GM11168 (cell line): Measurements from ENCODE around the gene PALM.

Experiments used
- in situ Hi-C: fragments of 300-500 bp; cut with MboI; formaldehyde crosslinking; loops from one replicate; pipeline ENCODE4 v1.12.0; 2022; ENCODE audit warnings: low sequenced_read_pairs; ENCODE audit not compliant: unreplicated experiment

PALM gene

DNA sequence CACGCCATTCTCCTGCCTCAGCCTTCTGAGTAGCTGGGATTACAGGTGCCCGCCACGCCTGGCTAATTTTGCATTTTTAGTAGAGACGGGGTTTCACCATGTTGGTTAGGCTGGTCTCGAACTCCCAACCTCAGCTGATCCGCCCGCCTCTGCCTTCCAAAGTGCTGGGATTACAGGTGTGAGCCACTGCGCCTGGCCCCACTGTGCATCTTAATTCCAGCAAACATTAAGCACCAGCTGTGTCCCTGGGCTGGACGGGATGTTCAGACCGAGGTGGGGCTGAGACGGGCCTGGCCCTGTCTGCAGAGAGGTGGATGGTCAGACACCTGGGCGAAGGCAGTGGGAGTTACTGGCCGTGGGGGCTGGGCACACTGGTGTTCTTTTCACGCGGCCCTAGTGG lies 20.8 kb downstream of the PALM start:
- in situ Hi-C loops: loop anchor here (5.0 to 25.0 kb wide), 2 partner anchors 62 to 142 kb away; partner anchors contain the start of gene HCN2

DNA sequence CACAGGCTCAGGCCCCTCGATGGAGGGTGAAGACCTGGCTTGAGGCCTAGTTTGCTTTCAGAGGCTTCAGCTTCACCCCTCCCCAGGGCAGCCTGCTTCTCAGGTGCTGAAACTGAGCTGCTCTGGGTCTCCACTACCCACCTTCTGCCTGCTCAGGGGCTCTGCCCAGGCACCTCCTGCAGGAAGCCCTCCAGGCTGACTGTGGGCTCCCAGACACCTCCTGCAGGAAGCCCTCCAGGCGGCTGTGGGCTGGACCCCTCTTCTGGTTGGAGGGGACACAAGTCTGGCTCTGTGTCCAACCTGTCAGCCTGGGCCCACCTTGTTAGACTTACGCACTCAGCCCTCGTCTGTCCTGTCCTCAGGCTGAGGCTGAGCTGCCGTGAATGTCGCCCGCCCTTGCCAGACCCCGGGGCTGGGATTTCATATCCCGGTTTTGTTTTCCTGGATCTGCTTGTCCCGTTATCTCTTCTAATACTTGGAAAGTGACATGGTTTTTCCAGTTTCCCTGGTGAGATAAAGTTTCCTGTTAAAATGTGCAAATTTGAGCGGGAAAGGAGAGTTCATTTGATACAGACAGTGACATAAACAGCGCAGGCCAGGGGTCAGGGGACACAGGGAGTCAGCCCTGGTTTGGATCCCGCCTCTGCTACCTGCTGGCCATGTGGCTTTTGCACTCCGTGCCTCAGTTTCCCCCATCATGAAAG lies 21.4 kb downstream of the PALM start:
- in situ Hi-C loops: loop anchor here (5.0 to 25.0 kb wide), 3 partner anchors 63 to 425 kb away; partner anchors contain the start of gene HCN2

DNA sequence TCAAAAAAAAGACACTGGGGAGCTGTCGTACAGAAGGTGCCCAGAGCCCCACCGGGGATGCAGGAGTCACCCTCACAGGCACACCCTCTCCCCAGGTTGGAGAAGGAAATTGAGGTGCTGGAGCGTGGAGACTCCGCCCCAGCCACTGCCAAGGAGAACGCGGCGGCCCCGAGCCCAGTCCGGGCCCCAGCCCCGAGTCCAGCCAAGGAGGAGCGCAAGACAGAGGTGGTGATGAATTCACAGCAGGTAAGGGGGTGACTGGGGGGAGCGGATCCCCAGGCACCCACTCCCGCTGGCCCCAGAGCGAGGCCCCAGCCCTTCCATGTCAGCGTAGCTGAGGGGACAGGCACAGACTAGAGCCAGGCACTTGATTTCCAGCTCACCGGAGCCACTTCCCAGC lies 22.3 kb downstream of the PALM start:
- in situ Hi-C loops: loop anchor here (10.0 to 25.0 kb wide), 2 partner anchors 144 to 424 kb away; partner anchors contain the start of gene HCN2

DNA sequence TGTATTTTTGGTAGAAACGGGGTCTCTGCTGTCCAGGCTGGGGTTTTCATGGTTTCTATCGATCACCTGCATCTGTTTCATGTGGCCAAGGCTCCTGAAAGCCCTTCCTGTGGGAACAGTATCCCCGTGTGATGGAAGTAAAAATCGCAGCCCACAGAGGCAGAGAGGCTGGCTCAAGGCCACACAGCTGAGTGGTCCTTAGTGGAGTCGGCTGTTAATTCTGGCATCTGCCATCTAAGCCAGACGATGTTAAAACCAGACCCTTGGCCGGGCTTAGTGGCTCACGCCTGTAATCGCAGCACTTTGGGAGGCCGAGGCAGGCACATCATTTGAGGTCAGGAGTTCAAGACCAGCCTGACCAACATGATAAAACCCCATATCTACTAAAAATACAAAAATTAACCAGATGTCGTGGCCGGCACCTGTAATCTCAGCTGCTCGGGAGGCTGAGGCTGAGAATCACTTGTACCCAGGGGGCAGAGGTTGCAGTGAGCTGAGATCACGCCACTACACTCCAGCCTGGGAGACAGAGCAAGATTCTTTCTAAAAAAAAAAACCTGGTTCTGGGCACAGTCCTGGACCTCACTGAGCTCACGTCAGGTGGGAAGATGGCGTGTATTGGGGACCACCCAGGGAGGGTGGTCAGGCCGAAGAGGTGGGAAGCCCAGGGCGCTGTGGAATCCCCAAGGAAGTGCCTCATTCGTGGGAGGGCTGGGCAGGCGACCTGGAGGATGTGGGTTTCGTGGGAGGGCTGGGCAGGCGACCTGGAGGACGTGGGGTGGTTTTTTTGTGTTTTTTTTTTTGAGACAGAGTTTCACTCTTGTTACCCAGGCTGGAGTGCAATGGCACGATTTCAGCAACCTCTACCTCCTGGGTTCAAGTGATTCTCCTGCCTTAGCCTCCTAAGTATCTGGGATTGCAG lies 23.7 kb downstream of the PALM start:
- in situ Hi-C loops: loop anchor here (10.0 to 25.0 kb wide), 2 partner anchors 145 to 422 kb away; partner anchors contain the start of gene HCN2

DNA sequence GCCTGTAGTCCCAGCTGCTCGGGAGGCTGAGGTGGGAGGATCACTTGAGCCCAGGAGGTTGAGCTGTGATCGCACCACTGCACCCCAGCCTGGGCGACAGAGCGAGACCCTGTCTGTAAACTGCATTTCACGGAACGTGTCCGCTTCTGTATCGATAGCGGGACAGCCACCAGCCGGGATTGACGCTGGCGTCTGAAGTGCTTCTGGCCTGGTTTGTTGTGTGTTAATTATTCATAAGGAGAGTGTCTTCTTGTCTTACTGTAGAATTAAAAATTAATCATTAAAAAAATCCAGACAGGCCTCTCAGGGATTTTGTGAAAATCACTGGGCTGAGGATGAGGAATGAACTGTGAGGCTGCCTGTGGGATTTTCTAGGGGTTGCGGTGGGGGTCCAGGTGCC lies 26.0 kb downstream of the PALM start:
- in situ Hi-C loops: loop anchor here (10.0 to 25.0 kb wide), 2 partner anchors 147 to 420 kb away; partner anchors contain the start of gene HCN2

DNA sequence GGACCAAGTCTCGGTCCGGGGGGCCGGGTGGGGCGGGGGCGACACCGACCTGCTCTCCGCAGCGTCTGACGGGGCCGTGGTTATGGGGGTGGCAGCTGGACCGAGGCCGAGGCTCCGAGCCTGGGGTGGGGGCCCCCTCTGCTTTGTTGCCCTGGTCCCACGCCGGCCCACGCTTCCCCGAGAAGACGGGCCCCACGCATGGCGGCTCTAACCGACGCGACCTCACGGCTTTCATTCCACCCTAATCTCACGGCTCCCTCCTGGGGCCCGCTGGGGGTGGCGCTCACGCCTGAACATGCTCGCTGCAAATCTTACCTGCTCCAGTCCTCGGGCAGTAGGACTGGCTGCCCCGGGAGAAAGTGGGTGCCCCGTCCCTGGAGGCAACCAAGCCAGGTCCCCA lies 27.4 kb downstream of the PALM start:
- in situ Hi-C loops: loop anchor here (10.0 to 25.0 kb wide), 2 partner anchors 149 to 419 kb away; partner anchors contain the start of gene HCN2

DNA sequence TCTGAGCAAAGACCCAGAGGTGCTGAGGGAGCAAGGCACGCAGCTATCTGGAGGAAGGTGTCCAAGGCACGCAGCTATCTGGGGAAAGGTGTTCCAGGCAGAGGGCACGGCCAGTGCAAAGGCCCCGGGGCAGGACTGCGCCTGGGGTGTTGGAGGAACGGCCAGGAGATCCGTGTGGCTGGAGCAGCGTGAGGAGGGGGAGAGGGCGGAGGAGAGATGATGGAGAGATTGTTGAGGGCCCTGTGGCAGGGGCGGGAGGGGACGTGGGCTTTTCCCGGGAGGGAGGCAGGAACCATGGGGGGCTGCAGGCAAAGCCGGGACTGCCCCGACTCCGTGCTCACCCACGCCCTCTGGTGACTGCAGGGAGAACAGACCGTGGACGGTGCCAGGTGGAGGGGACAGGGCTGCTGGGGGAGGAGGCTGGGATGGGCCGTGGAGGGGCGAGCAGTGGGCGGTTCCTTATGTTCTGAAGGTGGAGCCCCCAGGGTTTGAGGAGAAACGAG lies 28.9 kb downstream of the PALM start:
- in situ Hi-C loops: loop anchor here (10.0 to 25.0 kb wide), 2 partner anchors 150 to 417 kb away; partner anchors contain the start of gene HCN2

DNA sequence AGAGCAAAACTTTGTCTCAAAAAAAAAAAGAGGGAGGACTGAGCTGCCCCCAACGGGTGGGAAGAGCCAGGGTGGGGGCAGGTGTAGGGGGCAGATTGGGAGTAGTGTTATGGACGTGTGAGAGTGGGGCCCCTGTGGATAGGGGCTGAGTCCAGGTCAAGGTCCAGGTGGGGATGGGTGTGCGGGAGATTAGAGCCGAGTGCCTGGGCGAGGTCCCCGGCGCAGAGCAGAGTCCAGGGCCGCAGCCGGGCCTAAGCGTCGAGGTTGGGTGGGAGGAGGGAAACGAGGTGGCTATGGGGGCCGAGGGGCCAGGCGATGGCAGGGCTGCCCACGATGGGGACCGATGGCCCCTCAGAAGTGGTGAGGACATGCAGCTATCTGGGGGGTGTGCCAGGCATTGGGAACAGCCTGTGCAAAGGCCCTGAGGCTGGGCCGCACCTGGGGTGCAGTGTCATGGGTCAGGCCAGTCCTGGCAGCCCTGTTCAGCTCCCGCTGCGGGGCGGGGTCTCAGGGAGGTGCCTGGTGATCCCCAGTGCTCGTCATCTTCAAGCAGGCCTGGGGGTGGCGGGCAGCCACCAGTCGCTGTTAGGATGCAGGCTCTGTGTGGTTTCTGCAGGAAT lies 29.9 kb downstream of the PALM start:
- in situ Hi-C loops: loop anchor here (10.0 to 25.0 kb wide), 2 partner anchors 151 to 416 kb away; partner anchors contain the start of gene HCN2

DNA sequence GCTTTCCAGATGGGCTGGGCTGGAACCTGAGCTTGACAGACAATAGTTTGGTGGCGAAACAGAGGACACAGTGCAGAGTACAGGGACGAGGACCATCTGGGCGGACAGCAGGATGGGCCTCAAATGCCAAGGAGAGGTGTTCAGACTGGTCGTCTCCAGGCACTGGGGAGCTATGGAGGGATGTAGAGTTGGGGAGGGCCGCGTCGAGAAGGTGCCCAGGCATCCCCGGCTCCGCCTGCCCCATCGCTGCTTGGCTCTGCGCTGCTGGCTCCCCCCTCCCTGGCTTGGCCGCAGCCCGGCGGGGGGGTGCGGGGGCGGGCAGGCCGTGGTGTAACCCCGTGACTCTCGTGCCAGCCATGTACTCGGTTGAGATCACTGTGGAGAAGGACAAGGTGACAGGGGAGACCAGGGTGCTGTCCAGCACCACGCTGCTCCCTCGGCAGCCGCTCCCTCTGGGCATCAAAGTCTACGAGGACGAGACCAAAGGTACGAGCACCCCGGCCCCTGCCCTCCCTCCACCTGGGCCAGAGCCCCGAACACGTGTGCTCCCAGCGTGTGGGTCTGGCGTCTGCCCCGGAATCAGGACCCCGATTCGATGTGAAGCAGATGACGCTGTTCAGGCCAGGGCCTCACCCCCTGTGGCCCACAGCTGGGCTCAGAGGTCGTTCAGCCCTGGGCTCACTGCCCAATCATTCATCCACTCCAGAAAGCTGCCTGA lies 31.4 kb downstream of the PALM start:
- in situ Hi-C loops: loop anchor here (10.0 to 25.0 kb wide), 2 partner anchors 153 to 415 kb away; partner anchors contain the start of gene HCN2

DNA sequence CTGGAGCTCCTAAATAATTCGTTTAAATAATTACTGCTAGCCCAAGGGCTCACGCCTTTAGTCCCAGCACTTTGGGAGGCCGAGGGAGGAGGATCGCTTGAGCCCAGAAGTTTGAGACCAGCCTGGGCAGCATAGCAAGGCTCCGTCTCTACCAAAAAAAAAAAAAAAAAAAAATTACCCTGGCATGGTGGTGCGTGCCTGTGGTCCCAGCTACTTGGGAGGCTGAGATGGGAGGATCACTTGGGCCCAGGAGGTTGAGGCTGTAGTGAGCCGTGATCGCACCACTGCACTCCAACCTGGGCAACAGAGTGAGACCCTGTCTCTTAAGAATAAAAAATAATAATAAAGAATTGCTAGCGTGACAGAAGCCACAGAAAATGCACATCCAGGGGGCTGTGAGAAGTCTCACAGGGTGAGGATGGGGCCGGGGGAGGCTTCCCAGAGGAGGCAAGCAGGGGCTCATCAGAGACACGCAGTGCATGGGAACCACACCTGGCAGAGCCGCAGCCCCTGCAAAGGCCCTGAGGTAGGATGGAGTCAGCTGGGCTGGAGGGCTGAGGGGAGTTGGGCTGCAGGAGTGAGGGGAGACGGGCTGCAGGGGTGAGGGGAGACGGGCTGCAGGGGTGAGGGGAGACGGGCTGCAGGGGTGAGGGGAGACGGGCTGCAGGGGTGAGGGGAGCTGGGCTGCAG lies 32.2 kb downstream of the PALM start:
- in situ Hi-C loops: loop anchor here (25.0 kb wide), 1 partner anchor 154 kb away; the partner anchor contains the start of gene HCN2

DNA sequence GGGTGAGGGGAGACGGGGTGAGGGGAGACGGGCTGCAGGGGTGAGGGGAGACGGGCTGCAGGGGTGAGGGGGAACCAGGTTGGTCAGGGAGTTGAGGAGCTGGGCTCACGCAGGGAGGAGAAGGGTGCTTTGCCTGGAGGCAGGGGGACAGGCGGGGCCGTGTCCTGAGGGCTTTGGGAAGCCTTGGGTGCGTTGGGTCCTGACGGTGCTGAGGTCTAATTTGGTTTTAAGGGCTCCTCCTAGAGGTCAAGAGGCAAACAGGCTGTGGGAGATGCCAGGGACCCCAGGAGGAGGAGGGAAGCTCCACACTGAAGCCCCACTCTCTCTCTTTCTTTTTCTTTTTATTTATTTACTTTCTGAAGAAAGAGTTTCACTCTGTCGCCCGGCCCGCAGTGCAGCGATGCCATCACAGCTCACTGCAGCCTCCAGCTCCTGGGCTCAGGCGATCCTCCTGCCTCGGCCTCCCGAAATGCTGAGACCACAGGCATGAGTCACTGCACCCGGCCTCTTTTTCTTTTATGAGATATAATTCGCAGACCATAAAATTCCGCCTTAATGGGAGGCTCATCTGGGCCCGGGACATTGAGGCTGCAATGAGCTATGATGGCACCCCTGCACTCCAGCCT lies 32.9 kb downstream of the PALM start:
- in situ Hi-C loops: loop anchor here (25.0 kb wide), 1 partner anchor 154 kb away; the partner anchor contains the start of gene HCN2

DNA sequence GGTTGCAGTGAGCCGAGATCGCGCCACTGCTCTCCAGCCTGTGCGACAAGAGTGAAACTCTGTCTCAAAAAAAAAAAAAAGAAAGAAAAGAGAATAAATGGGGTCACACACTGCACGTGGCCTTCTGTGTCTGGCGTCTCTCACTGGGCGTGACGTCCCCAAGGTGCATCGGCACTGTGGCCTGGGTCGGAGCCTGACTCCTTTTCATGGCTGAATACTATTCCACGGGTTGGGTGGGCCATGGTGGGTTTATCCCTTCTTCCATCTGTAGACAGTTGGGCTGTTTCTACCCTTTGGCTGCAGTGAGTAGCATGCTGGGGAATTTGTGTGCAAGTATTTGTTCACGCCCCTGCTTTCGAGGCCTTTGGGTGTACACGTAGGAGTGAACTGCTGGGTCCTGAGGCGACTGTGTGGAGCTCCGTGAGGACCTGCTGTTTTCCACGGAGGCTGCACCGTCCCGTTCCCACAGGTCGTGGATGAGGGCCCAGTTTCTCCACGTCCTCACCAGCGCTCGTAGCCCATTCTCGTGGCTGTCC lies 33.9 kb downstream of the PALM start:
- in situ Hi-C loops: loop anchor here (25.0 kb wide), 1 partner anchor 155 kb away; the partner anchor contains the start of gene HCN2

DNA sequence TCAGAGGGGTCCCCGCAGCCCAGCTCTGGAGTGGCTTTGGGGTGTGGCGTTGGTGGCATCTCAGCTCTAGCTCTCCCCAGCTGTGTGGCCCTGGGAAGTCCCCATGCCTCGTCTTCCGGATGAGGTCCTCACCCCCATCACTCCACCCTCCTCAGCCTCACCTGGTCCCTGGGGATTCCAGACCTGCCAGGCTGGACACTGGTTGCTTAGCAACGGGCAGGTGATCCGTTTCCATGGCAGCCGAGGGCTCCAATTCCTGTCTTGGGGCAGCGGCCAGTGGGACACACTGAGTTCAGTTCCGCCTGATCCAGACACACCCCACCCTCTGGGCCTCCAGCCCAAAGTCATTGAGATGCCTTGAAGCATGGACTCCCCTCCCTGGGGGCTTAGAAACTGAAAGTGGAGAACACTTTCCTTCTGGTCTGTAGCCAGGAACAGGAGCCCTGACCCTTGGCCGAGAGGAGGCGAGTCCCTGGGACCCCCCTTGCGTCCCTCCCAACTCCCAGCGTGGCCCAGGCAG lies 34.5 kb downstream of the PALM start:
- in situ Hi-C loops: loop anchor here (25.0 kb wide), 1 partner anchor 156 kb away; the partner anchor contains the start of gene HCN2

DNA sequence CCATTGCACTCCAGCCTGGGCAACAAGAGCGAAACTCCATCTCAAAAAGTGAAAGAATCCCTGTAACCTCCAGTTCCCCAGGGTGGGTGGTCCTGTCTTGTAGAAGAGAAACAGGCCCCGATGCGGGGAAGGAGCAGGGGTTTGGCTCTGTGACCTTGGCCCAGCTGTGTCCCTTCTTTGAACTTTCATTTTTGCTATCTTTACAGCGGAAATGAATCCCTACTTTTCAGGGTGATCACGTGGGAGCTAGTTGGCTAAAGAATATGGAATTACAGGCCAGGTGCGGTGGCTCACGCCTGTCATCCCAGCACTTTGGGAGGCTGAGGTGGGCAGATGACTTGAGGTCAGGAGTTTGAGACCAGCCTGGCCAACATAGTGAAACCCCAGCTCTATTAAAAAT lies 36.4 kb downstream of the PALM start:
- in situ Hi-C loops: loop anchor here (25.0 kb wide), 1 partner anchor 158 kb away; the partner anchor contains the start of gene HCN2

DNA sequence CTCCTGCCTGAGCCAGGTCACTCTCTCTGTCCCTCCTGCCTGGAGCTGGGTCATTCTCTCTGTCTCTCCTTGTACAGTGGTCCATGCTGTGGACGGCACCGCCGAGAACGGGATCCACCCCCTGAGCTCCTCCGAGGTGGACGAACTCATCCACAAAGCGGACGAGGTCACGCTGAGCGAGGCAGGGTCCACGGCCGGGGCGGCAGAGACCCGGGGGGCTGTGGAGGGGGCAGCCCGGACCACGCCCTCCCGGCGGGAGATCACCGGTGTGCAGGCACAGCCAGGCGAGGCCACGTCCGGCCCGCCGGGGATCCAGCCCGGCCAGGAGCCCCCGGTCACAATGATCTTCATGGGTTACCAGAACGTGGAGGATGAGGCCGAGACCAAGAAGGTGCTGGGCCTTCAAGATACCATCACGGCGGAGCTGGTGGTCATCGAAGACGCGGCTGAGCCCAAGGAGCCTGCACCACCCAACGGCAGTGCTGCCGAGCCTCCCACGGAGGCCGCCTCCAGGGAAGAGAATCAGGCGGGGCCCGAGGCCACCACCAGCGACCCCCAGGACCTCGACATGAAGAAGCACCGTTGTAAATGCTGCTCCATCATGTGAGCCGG lies 37.6 kb downstream of the PALM start:
- in situ Hi-C loops: loop anchor here (25.0 kb wide), 1 partner anchor 159 kb away; the partner anchor contains the start of gene HCN2

DNA sequence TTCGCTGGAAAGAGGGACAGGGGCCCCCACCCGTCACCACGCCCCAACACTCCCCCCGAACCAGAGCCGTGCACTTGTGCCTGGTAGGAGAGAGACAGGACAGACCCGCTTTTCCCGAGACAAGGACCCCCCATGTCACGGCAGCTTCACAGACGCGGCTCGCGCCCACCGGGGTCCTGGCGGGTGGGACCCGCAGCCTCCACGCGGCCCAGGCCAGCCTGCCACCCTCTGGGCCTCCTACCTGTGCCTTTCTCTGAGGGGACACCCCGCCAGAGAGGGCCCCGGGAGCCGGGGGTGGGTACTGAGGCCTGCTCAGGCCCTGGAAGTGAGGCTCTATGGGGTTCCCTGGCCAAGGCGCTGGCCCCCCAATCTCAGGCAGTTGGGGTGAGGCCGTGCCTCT lies 38.2 kb downstream of the PALM start:
- in situ Hi-C loops: loop anchor here (25.0 kb wide), 1 partner anchor 160 kb away; the partner anchor contains the start of gene HCN2
